Measurements from ENCODE around the gene PTBP1. TPM values are rescaled to one million over a fixed set of nuclear protein-coding genes. Genes with fewer than 3 reads are reported as not detected.

PTBP1 gene
- total RNA-seq, 1 experiment from 2014 or later, result 680 TPM

- H3K36me3 Mint-ChIP-seq, result peaks cover 5% of the 10 kb centered on the region
- TF ChIP-seq ZNF263 (CRISPR knock-in tag; IDR thresholded peaks at IDR 0.05; ENCODE audit: low read depth) (no peak), ZNF232 (CRISPR knock-in tag; IDR thresholded peaks at IDR 0.05) (no peak), NR1H2 (CRISPR knock-in tag; IDR thresholded peaks at IDR 0.05) (no peak), SOX15 (CRISPR knock-in tag; IDR thresholded peaks at IDR 0.05) (no peak), ATF1 (CRISPR knock-in tag; IDR thresholded peaks at IDR 0.05) (no peak), ZNF121 (CRISPR knock-in tag; IDR thresholded peaks at IDR 0.05) (no peak), FOXJ3 (CRISPR knock-in tag; IDR thresholded peaks at IDR 0.05; ENCODE audit: borderline replicate concordance) (no peak), ZNF317 (CRISPR knock-in tag; IDR thresholded peaks at IDR 0.05; ENCODE audit: borderline replicate concordance, low read depth) (no peak), ATF6 (CRISPR knock-in tag; IDR thresholded peaks at IDR 0.05) (no peak), KAT7 (CRISPR knock-in tag; IDR thresholded peaks at IDR 0.05; ENCODE audit: borderline replicate concordance) (no peak), TCF7 (CRISPR knock-in tag; IDR thresholded peaks at IDR 0.05; ENCODE audit: low read depth) (no peak), USF1 (CRISPR knock-in tag; IDR thresholded peaks at IDR 0.05) (no peak), NFATC4 (CRISPR knock-in tag; IDR thresholded peaks at IDR 0.05) (no peak), IRF2 (CRISPR knock-in tag; IDR thresholded peaks at IDR 0.05; ENCODE audit: borderline replicate concordance, low read depth) (no peak)
- H3K4me1 Mint-ChIP-seq, result no peaks in the 10 kb centered on the region
- H3K4me3 Mint-ChIP-seq, result no peak overlapping the region
- peaks cover 20% of the 10 kb centered on the region for H3K9me3 Mint-ChIP-seq
- no peak for DNase-seq (ENCODE audit: low spot score)
- ATAC-seq, result no peak
- ChIA-PET CTCF (interaction anchor here (0.7 to 1.7 kb wide), 2 partner anchors 16 to 99 kb away, joined by 4 to 7 read pairs; no protein-coding TSS in a partner anchor), POLR2A (no interaction called here)
- H3K27ac Mint-ChIP-seq, result no peak overlapping the region
- no peaks in the 10 kb centered on the region; the same call in none of the 2 replicates for H3K27me3 Mint-ChIP-seq (ENCODE audit: low read depth)
These were observed 39.2 kb upstream of the PTBP1 start for GRCh38 chr19:757811-758668.

- no peak for DNase-seq (ENCODE audit: low spot score)
- Mint-ChIP-seq H3K4me1 (no peaks in the 10 kb centered on the region), H3K9me3 (peaks cover 9% of the 10 kb centered on the region), H3K27ac (no peak overlapping the region), H3K4me3 (no peak overlapping the region), H3K27me3 (ENCODE audit: low read depth) (no peaks in the 10 kb centered on the region; the same call in 1 of the 2 replicates), H3K36me3 (peaks cover 5% of the 10 kb centered on the region)
- CTCF ChIA-PET, result interaction anchor here (1.4 kb wide), 1 partner anchor 22 kb away, joined by 3 read pairs; no protein-coding TSS in a partner anchor
- TF ChIP-seq TP53 (CRISPR knock-in tag; IDR thresholded peaks at IDR 0.05), result no peak
- TF ChIP-seq FOXK1 (CRISPR knock-in tag; IDR thresholded peaks at IDR 0.05), result no peak
- TF ChIP-seq E2F5 (CRISPR knock-in tag; IDR thresholded peaks at IDR 0.05), result no peak
- TF ChIP-seq ESRRA (CRISPR knock-in tag; IDR thresholded peaks at IDR 0.05; ENCODE audit: borderline replicate concordance), result no peak
- no peak for TF ChIP-seq E2F4 (CRISPR knock-in tag; IDR thresholded peaks at IDR 0.05; ENCODE audit: borderline replicate concordance, low read depth)
- TF ChIP-seq ZNF263 (CRISPR knock-in tag; IDR thresholded peaks at IDR 0.05; ENCODE audit: low read depth), result no peak
- TF ChIP-seq RELA (CRISPR knock-in tag; IDR thresholded peaks at IDR 0.05; ENCODE audit: borderline replicate concordance), result no peak
- TF ChIP-seq ZNF423 (CRISPR knock-in tag; IDR thresholded peaks at IDR 0.05), result no peak
- TF ChIP-seq ATF3 (CRISPR knock-in tag; conservative IDR thresholded peaks at IDR 0.05), result no peak
- POLR2A ChIA-PET, result no interaction called here
- ATAC-seq, result no peak
These were observed 34.1 kb upstream of the PTBP1 start for GRCh38 chr19:763181-763580.
